Mesodermal cell (in vitro differentiated cells): Measurements from ENCODE around the gene COL3A1.

Experiments
- H3K27ac ChIP-seq: 2 replicates; pipeline ENCODE4 v1.7.0; 2013; ENCODE audit warnings: mild to moderate bottlenecking, low read depth, low read length, moderate library complexity; ENCODE audit not compliant: severe bottlenecking
- H3K36me3 ChIP-seq: 2 replicates; pipeline ENCODE4 v1.7.1; 2013; ENCODE audit warnings: mild to moderate bottlenecking, low read length, moderate library complexity; ENCODE audit not compliant: control insufficient read depth, insufficient read depth
- H3K4me1 ChIP-seq: one replicate; pipeline ENCODE4 v1.7.1; 2013; ENCODE audit warnings: mild to moderate bottlenecking, low read length; ENCODE audit not compliant: insufficient read depth, control insufficient read depth, poor library complexity, severe bottlenecking
- H3K4me3 ChIP-seq: 2 replicates; pipeline ENCODE4 v1.7.0; 2013; ENCODE audit warnings: low read length, control low read depth, mild to moderate bottlenecking; ENCODE audit not compliant: insufficient read depth, poor library complexity, severe bottlenecking; ENCODE audit errors: extremely low read depth
- H3K9me3 ChIP-seq: 2 replicates; pipeline ENCODE4 v1.7.1; 2013; ENCODE audit warnings: mild to moderate bottlenecking, low read length, moderate library complexity; ENCODE audit not compliant: control insufficient read depth
- WGBS, 2 experiments: methylation state at CpG; one replicate each; pipeline ENCODE4 v1.1.5; 2013; ENCODE audit warnings: missing lambda C conversion rate in 2 of 2; ENCODE audit not compliant: insufficient coverage in 2 of 2; 5-methylcytosine and 5-hydroxymethylcytosine counted together

COL3A1 gene

DNA sequence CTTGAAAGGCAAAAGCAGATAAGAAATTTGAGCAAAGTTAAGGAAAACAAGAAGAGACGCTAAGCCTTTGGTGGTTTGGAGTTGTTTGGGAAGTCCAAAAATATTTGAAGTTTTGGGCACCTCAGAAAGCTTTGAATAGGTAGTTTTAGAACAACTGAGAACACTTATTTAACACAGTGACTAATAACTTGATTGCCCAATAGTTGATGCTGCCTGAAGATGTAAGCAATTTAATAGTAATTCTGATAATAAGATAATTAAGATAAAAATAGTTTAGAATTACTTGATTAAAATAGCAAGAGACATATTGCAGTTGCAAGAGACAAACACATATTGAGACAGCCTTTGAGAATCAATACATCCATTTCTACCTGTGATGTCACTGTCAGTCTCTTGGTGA lies 16.5 kb upstream of the COL3A1 start:
- WGBS, 2 experiments = 90% methylated on average over 1 of the region's 1 CpG; no CpG with 5 or more reads in 1 of the 2 experiments
- Histone ChIP-seq H3K9me3 (no peaks in the 10 kb centered on the region), H3K4me1 (no peaks in the 10 kb centered on the region), H3K36me3 (no peaks in the 10 kb centered on the region), H3K4me3 (no peak overlapping the region), H3K27ac (no peak overlapping the region)

DNA sequence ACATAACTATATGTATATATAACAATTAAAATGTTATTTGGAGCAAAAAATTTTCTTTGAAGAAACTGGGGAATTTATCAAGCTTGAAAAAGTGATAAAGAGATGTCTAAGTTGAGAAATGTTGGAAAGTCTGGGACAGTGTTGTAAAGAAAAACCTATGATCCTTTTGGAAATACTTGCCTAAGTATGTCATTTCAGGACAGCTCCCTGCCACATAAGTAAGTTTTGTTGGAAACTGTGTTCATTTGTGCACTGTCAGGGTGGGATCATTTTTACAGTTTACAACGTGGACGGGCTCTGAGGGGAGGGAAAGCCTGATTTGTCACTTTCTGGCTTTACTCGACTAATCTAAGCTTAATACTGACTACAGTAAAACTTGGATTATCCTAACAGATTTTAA lies 10.4 kb upstream of the COL3A1 start:
- no peaks in the 10 kb centered on the region for H3K9me3 ChIP-seq
- H3K27ac ChIP-seq = no peak overlapping the region
- no CpG with 5 or more reads among the region's 3 CpGs for WGBS, 2 experiments
- no peaks in the 10 kb centered on the region for H3K36me3 ChIP-seq
- H3K4me1 ChIP-seq = no peaks in the 10 kb centered on the region
- H3K4me3 ChIP-seq = no peak overlapping the region

DNA sequence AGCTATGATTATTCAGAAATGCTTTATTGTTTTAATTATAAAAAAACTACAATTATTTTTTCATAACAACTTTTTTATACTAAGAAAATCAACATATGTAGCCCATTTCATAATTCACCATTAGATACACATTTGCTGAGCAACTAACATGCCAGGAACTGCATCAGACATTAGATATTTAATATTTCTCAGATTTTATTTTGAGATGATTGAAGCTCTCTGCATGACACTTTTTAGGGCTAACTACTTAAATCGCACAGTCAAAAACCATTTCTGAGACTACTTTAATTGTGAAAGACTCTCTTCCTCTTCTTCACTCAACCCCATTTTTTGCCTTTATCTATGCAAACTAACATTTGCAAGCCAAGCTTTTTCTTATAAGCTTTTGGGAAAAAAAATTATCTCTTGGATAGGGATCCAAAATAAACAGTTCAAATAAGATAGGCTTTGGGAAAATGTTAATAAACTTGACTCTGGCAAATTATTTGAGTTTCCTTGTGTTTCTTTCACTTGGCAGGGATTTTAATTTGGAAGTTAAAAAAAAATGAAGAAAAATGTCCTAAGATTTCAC lies 9.1 kb upstream of the COL3A1 start:
- Histone ChIP-seq H3K4me1 (no peaks in the 10 kb centered on the region), H3K36me3 (no peaks in the 10 kb centered on the region), H3K4me3 (no peak overlapping the region), H3K27ac (no peak overlapping the region), H3K9me3 (no peaks in the 10 kb centered on the region)
- WGBS, 2 experiments = 83% methylated on average over 1 of the region's 1 CpG; no CpG with 5 or more reads in 1 of the 2 experiments

DNA sequence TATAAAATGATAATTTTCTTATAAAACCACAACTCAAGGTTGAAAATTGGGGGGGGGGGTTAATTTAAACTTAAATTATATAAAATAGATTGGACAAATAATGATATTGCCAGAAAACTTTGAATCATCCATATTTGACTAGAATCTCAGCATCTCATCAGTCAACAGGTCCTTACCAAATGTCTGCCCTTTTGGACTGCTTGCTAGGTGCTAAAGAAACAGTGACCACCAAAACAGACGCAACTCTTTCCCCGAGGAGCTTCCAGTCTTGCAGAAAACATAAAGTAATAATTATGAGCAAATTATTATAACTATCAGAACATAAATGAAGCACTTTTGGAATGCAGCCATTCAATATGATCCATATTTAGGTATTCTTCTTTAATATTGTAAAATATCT lies 8.6 kb upstream of the COL3A1 start:
- Histone ChIP-seq H3K27ac (no peak overlapping the region), H3K4me1 (no peaks in the 10 kb centered on the region)

DNA sequence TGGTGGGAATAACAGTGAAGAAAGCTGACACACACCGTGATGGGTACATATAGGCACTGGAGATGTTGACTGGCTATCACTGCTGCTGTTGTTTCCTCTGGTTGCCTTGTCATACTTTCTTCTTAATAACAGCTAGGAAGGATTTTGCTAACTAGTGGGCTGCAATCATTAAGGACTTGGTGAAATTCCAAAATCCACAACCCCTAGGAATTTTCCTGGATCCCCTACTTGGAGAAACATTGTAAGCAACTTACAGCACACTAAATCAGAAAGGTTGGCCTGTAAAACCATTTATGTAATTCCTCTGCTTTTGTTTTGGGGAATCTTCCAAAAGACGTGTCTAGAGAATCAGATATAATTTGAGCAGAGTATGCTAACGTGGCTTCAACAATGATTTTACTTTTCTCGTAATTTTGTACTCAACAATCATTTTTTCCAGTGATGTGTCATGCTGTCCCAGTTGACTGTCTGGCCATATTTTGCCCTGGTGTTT lies 8.0 kb upstream of the COL3A1 start:
- H3K4me3 ChIP-seq = no peak overlapping the region

More for the DNA sequence above, 8.6 kb upstream of the COL3A1 start:
- no CpG with 5 or more reads among the region's 2 CpGs for WGBS, 2 experiments
- H3K4me3 ChIP-seq = no peak overlapping the region
- no peaks in the 10 kb centered on the region for H3K36me3 ChIP-seq
- H3K9me3 ChIP-seq = no peaks in the 10 kb centered on the region

DNA sequence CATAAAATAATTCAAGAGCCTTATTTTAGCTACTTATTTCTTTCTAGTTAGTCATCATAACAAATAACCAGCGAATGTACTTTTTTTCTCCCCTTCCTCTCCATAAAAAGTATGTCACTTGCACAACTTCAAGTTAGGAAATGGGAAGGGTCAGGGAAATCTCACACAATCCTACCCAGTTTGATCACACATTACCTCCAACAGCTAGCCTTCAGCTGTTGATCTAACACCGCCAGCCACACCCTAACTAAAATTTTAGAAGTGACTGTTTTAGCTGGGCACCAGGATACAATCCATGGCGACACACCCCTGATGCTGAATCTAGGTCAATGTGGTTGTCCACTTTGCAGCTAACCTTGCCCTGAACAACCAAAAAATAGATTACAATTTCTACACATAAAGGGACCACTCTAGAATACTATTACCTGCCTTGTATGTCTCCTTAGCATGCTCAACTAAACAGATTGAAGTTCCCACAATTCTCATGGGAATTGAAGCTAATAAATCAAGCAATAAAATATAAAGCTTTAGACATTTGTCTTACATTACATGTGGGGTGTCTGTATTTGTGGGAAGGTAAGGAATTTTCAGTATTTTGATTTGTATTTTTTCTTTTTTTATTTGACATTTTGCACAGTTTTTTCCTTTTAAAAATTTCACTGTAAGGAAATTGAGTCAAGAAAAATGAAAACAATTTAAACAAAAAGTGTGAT lies 7.3 kb upstream of the COL3A1 start:
- H3K36me3 ChIP-seq = no peaks in the 10 kb centered on the region
- WGBS, 2 experiments = 73 to 97% methylated on average over 2 of the region's 3 CpGs
- no peaks in the 10 kb centered on the region for H3K9me3 ChIP-seq
- H3K4me1 ChIP-seq = no peaks in the 10 kb centered on the region
- H3K27ac ChIP-seq = no peak overlapping the region
- H3K4me3 ChIP-seq = no peak overlapping the region

More for the DNA sequence above, 8.0 kb upstream of the COL3A1 start:
- 81 to 95% methylated on average over 3 of the region's 4 CpGs for WGBS, 2 experiments
- no peak overlapping the region for H3K27ac ChIP-seq
- no peaks in the 10 kb centered on the region for H3K36me3 ChIP-seq
- no peaks in the 10 kb centered on the region for H3K4me1 ChIP-seq
- H3K9me3 ChIP-seq = no peaks in the 10 kb centered on the region

DNA sequence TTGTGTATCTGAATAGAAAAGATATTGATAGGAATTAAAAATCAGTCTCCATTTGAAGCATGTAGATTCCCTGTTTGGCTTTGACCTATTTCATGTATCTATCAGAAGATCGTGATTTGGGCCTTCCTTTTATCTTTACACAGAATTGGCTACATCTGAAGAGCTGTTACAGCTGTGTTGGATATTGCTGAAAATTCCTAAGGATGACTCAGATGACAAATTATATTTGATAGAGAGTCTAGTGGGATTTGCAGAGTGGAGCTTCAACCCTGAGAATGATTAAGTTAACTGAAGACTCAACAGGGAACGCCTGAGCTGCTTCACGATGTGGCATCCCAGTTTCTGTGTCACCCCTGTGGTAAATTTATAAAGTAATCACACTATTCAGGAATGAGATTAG lies 4.9 kb upstream of the COL3A1 start:
- Histone ChIP-seq H3K36me3 (no peaks in the 10 kb centered on the region), H3K4me1 (peaks cover 4% of the 10 kb centered on the region), H3K4me3 (no peak overlapping the region), H3K27ac (no peak overlapping the region), H3K9me3 (no peaks in the 10 kb centered on the region)
- no CpG with 5 or more reads among the region's 3 CpGs for whole genome bisulfite sequencing, 2 experiments

DNA sequence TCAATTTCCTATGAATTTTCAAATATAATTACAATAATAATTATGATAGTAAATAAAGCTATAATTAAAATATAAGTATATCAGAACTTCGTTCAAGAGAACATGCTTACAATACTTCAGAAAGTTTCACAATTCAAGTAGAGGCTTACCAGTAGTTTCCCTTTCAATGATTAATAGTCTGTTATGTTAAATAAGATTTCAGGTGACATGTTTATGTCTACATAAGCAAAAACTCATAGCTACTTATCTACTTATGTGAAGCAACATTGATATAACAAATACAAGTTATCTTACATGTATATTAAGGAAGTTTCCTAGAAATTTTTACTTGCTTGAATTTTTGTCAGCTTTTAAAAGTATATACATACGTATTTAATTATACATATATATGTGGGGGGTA lies 4.5 kb upstream of the COL3A1 start:
- WGBS, 2 experiments = no CpG with 5 or more reads among the region's 2 CpGs
- Histone ChIP-seq H3K9me3 (no peaks in the 10 kb centered on the region), H3K4me3 (no peak overlapping the region), H3K4me1 (peaks cover 4% of the 10 kb centered on the region), H3K27ac (no peak overlapping the region), H3K36me3 (no peaks in the 10 kb centered on the region)

DNA sequence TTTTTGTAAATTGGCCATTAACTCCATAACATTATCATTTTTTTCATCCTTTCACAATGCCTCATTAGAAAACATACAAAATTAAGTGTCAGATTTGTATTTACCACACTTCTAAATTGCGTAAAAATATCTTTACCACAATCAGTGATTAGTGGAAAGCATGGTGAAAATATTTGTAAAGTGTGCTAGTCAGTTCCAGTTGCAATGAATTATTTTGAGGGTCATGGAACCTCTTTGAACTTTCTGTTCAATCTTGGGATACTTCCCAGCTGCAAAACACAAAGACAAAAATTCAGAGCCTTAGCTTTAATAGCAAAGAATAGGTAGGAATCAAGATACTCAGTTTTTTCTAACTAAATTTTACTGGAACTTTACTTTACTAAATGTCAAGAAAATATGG lies 4.0 kb upstream of the COL3A1 start:
- Histone ChIP-seq H3K4me1 (peaks cover 4% of the 10 kb centered on the region), H3K36me3 (no peaks in the 10 kb centered on the region), H3K27ac (no peak overlapping the region), H3K4me3 (no peak overlapping the region), H3K9me3 (no peaks in the 10 kb centered on the region)
- no CpG with 5 or more reads among the region's 1 CpG for WGBS, 2 experiments

DNA sequence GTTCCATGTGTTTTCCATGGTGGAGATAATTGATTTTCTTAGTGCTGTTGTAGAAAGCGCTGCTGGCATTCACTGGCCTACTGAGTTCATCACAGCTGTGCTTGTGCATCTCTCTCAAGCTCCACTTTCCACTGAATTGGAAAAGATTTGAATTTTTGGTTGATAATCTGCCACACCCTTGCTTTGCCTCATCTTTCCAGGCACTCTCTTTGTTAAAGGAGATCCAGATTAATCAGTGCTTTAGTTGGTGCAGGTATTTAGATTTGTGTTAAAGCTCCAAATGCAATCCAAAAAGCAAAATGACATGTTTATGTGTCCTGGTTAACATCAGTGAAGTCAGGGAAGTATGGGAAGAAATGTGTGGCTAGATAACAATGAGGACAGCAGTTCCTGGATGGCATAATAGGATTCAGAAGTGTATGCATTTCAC lies 2.7 kb upstream of the COL3A1 start:
- Histone ChIP-seq H3K27ac (peak overlapping the region; percentile 24), H3K36me3 (no peaks in the 10 kb centered on the region), H3K4me1 (peaks cover 4% of the 10 kb centered on the region), H3K4me3 (no peak overlapping the region), H3K9me3 (no peaks in the 10 kb centered on the region)
- WGBS, 2 experiments = 100% methylated on average over 1 of the region's 1 CpG; no CpG with 5 or more reads in 1 of the 2 experiments

DNA sequence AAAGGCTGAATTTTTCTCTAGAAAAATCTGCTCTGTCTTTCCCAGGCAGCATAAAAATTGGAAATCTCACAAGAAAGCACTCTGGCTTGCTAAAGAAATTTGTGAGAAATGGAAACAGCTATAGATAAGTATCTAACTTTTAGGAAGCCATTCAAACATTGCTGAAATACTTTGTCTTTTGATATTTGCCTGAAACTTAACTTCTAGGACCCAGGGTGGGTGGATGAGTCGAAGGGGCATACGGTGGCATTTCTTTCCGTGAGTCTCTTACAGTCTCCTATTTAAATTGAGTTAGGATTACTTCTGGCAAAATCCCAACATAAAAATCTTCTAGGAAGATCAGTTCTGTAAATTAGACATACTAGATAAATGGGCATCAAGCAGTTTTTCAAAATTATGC lies 532 bp upstream of the COL3A1 start:
- Histone ChIP-seq H3K9me3 (no peaks in the 10 kb centered on the region), H3K27ac (peak overlapping the region; percentile 82), H3K36me3 (no peaks in the 10 kb centered on the region), H3K4me1 (peaks cover 4% of the 10 kb centered on the region), H3K4me3 (peak overlapping the region; percentile 48)
- 90% methylated on average over 2 of the region's 3 CpGs; no CpG with 5 or more reads in 1 of the 2 experiments for WGBS, 2 experiments
